Body of pancreas (tissue), 4 donors: ENCODE results near the gene CLEC19A.

Experiments
- CTCF ChIP-seq, 7 experiments: fragments of 450-650 bp in 4 of 7; fragments of 200-600 bp in 3 of 7; sonication (generic) in 3 of 7; IDR thresholded peaks; one replicate each; pipeline ENCODE4 v1.5.1; 2016 to 2019; ENCODE audit warnings: antibody characterized with exemption in 7 of 7
- POLR2A ChIP-seq, 3 donors: fragments of 450-650 bp; IDR thresholded peaks; one replicate each; pipeline ENCODE4 v1.6.1; 2016; ENCODE audit warnings: antibody characterized with exemption in 3 of 3, mild to moderate bottlenecking in 2 of 3

- TF ChIP-seq CTCF (IDR thresholded peaks at IDR 0.05) (no peak), POLR2A (IDR thresholded peaks at IDR 0.05) (no peak)
Measured at GRCh38 chr16:19338335-19338734, 52.8 kb downstream of the CLEC19A start.
